ENCODE measurements around the gene USB1.

DNA sequence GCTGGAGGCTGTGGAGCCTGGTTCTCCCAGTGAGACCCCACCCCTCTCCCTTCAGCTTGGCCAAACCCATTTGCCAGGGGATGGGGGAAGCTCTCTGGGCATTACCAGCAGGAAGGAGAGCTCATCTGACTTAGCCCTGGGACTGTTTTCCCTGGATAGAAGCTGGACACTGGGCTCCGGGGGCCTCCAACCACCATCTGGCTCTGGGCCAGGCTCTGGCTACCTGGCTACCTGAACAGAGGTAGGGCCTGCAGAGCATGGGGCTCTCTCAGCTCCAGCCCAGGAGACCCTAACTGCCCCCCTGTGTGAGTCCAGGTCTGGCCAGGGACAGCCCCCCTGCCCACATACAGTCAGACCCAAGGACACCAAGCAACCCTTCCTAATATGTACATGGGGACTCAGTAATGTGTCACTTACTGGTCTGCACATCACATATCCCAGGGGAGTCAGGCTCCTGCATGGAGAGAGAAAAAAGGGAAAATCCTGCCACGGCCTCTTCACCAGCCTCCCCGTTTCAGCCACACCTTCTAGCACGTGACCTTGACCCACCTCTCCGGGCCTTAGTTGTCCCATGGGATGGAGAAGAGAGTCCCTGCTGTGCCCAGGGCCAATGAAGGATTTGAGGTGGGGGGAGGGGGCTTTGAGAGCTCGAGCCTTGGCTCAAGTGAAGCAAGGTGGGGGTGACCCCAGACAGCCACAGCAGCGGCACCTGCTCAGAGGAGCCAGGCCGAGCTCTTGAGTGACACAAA, 44.1 kb upstream of the USB1 start:
- TF ChIP-seq CTCF (IDR thresholded peaks at IDR 0.05; ENCODE audit: insufficient read depth, low read depth, low read length) (no peak), EZH2 (IDR thresholded peaks at IDR 0.05; ENCODE audit: insufficient read depth, low read length) (no peak)

All from astrocyte (in vitro differentiated cells and primary cell).